HepG2 (cell line): Measurements from ENCODE around the gene AGT. TPM values are rescaled to one million over a fixed set of nuclear protein-coding genes. Genes with fewer than 3 reads are reported as not detected.
A peak's percentile ranks its signal among the peaks of the same experiment; 100 is the strongest.

ENCODE experiments used
- ATAC-seq: fragments of 200-7000 bp; cut with Tn5 transposase; 3 replicates; pipeline ENCODE4 v1.9.1; 2020; ENCODE audit warnings: mild to moderate bottlenecking, moderate library complexity
- BruUV-seq: library from RNA; stranded (reverse); fragments of 400-500 nt; replicated peaks from 2 replicates; lab custom pipeline; 2021; lab: Mats Ljungman, UMichigan
- CTCF ChIA-PET: fragments of 300-600 bp; formaldehyde crosslinking; extraction: SDS; loops from one replicate; lab custom pipeline; 2021; ENCODE audit warnings: low total read pairs, inconsistent platforms, low intra/inter-chr PET ratio; lab: Yijun Ruan, JAX
- POLR2A ChIA-PET: fragments of 350-600 bp; sonication (Branson Sonifier 250); formaldehyde crosslinking; loops from one replicate; lab custom pipeline; 2020; ENCODE audit warnings: antibody characterized with exemption, inconsistent platforms; lab: Yijun Ruan, JAX
- DNase-seq: peaks from one replicate; pipeline ENCODE4 v3.0.0-alpha.2; 2015; ENCODE audit warnings: low spot score
- FAIRE-seq: peaks from 3 replicates; lab custom pipeline; 2011; peaks lifted over from hg19 to GRCh38; lab: Jason Lieb, UNC
- H2AFZ ChIP-seq: one replicate; pipeline ENCODE4 v1.6.1; 2011; ENCODE audit warnings: low read length, inconsistent platforms
- H3K27ac ChIP-seq: fragments of 300-600 bp; 3 replicates; pipeline ENCODE4 v1.8.0; 2011; ENCODE audit warnings: mixed run types, mild to moderate bottlenecking, mixed read lengths, low read length, inconsistent platforms; ENCODE audit not compliant: insufficient read depth; ENCODE audit errors: extremely low read length
- H3K27me3 ChIP-seq, 2 experiments: fragments of 200-600 bp in 1 of 2; 2 replicates in 1 of 2; 3 replicates in 1 of 2; pipeline versions ENCODE4 v1.6.0 to v1.8.0; 2011; ENCODE audit warnings: low read length in 2 of 2, mild to moderate bottlenecking in 2 of 2, moderate library complexity in 2 of 2, inconsistent platforms in 1 of 2; ENCODE audit not compliant: insufficient read depth in 2 of 2, control insufficient read depth in 1 of 2
- H3K36me3 ChIP-seq, 2 experiments: fragments of 200-600 bp in 1 of 2; replicated peaks in 1 of 2; 2 replicates in 1 of 2; 3 replicates in 1 of 2; pipeline versions ENCODE4 v1.5.1 to v1.8.0; 2011; ENCODE audit warnings: low read length in 2 of 2, inconsistent platforms in 1 of 2; ENCODE audit not compliant: insufficient read depth in 2 of 2, control insufficient read depth in 1 of 2
- H3K4me1 ChIP-seq: 2 replicates; pipeline ENCODE4 v1.5.1; 2012; ENCODE audit warnings: low read length, inconsistent platforms; ENCODE audit not compliant: insufficient read depth
- H3K4me2 ChIP-seq: 2 replicates; pipeline ENCODE4 v1.6.0; 2011; ENCODE audit warnings: low read depth, low read length, inconsistent platforms
- H3K4me3 ChIP-seq, 3 experiments: fragments of 200-600 bp in 1 of 3; sonication (generic), shearing (Covaris generic) in 1 of 3; replicated peaks in 1 of 3; 2 replicates each; pipeline ENCODE4 v1.5.1; 2011 to 2016; ENCODE audit warnings: low read length in 3 of 3, inconsistent platforms in 2 of 3, low read depth in 2 of 3, mild to moderate bottlenecking in 2 of 3, control low read depth in 1 of 3, mixed read lengths in 1 of 3; ENCODE audit not compliant: insufficient read depth in 1 of 3
- H3K79me2 ChIP-seq: one replicate; pipeline ENCODE4 v1.6.1; 2011; ENCODE audit warnings: low read length, inconsistent platforms; ENCODE audit not compliant: insufficient read depth
- H3K9ac ChIP-seq: 2 replicates; pipeline ENCODE4 v1.6.0; 2011; ENCODE audit warnings: mild to moderate bottlenecking, low read depth, low read length, inconsistent platforms; ENCODE audit not compliant: insufficient read depth
- H3K9me3 ChIP-seq: 2 replicates; pipeline ENCODE4 v1.5.1; 2012; ENCODE audit warnings: mild to moderate bottlenecking, low read length
- H4K20me1 ChIP-seq: 2 replicates; pipeline ENCODE4 v1.6.0; 2011; ENCODE audit warnings: inconsistent platforms, mild to moderate bottlenecking, low read length, moderate library complexity; ENCODE audit not compliant: insufficient read depth
- DPF2 ChIP-seq: sonication (generic); formaldehyde crosslinking; IDR thresholded peaks from 2 replicates; pipeline ENCODE4 v1.4.0; 2020; ENCODE audit warnings: mild to moderate bottlenecking, low read depth, missing genetic modification reagents, borderline replicate concordance
- FOSL1 ChIP-seq: sonication (generic); formaldehyde crosslinking; IDR thresholded peaks from 2 replicates; pipeline ENCODE4 v1.9.0; 2021; ENCODE audit warnings: missing genetic modification reagents, borderline replicate concordance
- KDM2A ChIP-seq: sonication (generic); formaldehyde crosslinking; IDR thresholded peaks from 2 replicates; pipeline ENCODE4 v1.4.0; 2020; ENCODE audit warnings: low read depth, missing genetic modification reagents, borderline replicate concordance
- NKX3-1 ChIP-seq: sonication (generic); formaldehyde crosslinking; IDR thresholded peaks from 2 replicates; pipeline ENCODE4 v1.5.0; 2020; ENCODE audit warnings: missing genetic modification reagents
- RXRA ChIP-seq: sonication (generic); formaldehyde crosslinking; IDR thresholded peaks from 2 replicates; pipeline ENCODE4 v1.5.1; 2020; ENCODE audit warnings: missing genetic modification reagents
- TCF7 ChIP-seq: sonication (generic); IDR thresholded peaks from 2 replicates; pipeline ENCODE4 v1.6.1; 2016; ENCODE audit warnings: antibody characterized with exemption, low read depth
- TERF1 ChIP-seq: sonication (generic); formaldehyde crosslinking; IDR thresholded peaks from 2 replicates; pipeline ENCODE4 v1.8.0; 2022; ENCODE audit warnings: mild to moderate bottlenecking, missing genetic modification reagents, moderate library complexity
- ZBTB49 ChIP-seq: sonication (generic); formaldehyde crosslinking; IDR thresholded peaks from 2 replicates; pipeline ENCODE4 v1.4.0; 2020; ENCODE audit warnings: missing genetic modification reagents, borderline replicate concordance
- ZFP91 ChIP-seq: sonication (generic); formaldehyde crosslinking; IDR thresholded peaks from 2 replicates; pipeline ENCODE4 v1.9.0; 2022; ENCODE audit warnings: missing genetic modification reagents, mild to moderate bottlenecking, borderline replicate concordance
- ZFY ChIP-seq: sonication (generic); formaldehyde crosslinking; IDR thresholded peaks from 2 replicates; pipeline ENCODE4 v1.4.0; 2020; ENCODE audit warnings: missing genetic modification reagents
- ZNF431 ChIP-seq: sonication (generic); formaldehyde crosslinking; IDR thresholded peaks from 2 replicates; pipeline ENCODE4 v1.9.0; 2022; ENCODE audit warnings: missing genetic modification reagents, low read depth, mild to moderate bottlenecking, borderline replicate concordance
- WGBS: methylation state at CpG from one replicate; pipeline ENCODE4 v1.1.6; 2017; ENCODE audit warnings: low lambda C conversion rate; 5-methylcytosine and 5-hydroxymethylcytosine counted together
- in situ Hi-C: cut with HindIII; loops from 2 replicates; pipeline ENCODE4 v1.10.0; 2017; ENCODE audit warnings: low pct_unique_long_range_greater_than_20kb; ENCODE audit not compliant: extremely low pct_ligation_motif_present
- intact Hi-C: fragments of 100-400 bp; cut with micrococcal nuclease; formaldehyde crosslinking; loops from one replicate; pipeline ENCODE4 v1.10.0; 2022; ENCODE audit not compliant: unreplicated experiment
- polyA plus RNA-seq, 8 experiments: library from polyadenylated mRNA; depleted of rRNA in 3 of 8; stranded (reverse) in 7 of 8; unstranded in 1 of 8; fragments of >200 nt; fragmentation: Illumina TruSeq in 4 of 8; extraction: Trizol in 4 of 8; gene quantifications; 2 replicates each; pipeline versions ENCODE4 v1.2.1 to v1.2.3, GENCODE V29; 2011 to 2016; ENCODE audit warnings: low read depth in 4 of 8, missing spikeins in 1 of 8, mixed read lengths in 1 of 8; ENCODE audit not compliant: insufficient read depth in 1 of 8
- total RNA-seq, 5 experiments: library from RNA; depleted of rRNA; stranded (reverse); fragments of >200 nt; fragmentation: Illumina TruSeq; extraction: Trizol; gene quantifications; 2 replicates each; pipeline ENCODE4 v1.2.3, GENCODE V29; 2016; ENCODE audit warnings: low read depth in 1 of 5
- TF ChIP-seq, protein P1 (sequence below): IDR thresholded peaks from 2 replicates; pipeline ENCODE4 v1.6.1; 2012; ENCODE audit warnings: inconsistent platforms

The AGT gene
- total and polyA plus RNA-seq, 2 of the 13 experiments (the other 11 are each of a cell fraction or from before 2014, with no cell fraction given), result 892 to 2,071 TPM

- TF ChIP-seq ZBTB49 (CRISPR knock-in tag) (no peak), ZNF431 (CRISPR knock-in tag) (no peak), TCF7 (no peak)
These were observed 17.7 kb downstream of the AGT start (continued) for GRCh38 chr1:230696218-230696617.

DNA sequence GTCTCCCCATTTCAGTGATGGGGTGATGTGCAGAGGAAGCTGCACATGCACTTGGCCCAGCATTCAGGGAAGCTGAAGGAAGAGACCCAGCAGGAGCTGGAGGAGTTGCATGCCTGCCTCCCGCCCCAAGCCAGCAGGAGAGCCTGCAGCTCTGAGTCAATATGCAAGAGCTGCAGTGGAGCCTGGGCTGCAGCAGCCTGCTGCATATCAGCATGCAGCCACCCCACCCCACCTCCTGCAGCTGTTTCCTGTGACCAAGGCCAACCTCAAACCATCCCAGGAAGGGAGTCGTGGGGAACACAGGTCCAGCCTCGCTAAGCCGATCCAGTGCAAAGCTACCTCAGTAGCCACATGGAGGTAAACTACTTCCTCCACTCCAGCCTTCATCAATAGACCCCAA is 18.9 kb downstream of the AGT start:
- ChIA-PET POLR2A (interaction anchor here (1.2 kb wide), 1 partner anchor 8 kb away, joined by 4 read pairs; no protein-coding TSS in a partner anchor), CTCF (no interaction called here)
- H3K27ac ChIP-seq, result no peak overlapping the region
- intact Hi-C loops, result no loop called here
- H4K20me1 ChIP-seq, result no peaks in the 10 kb centered on the region
- H3K4me2 ChIP-seq, result no peak overlapping the region
- TF ChIP-seq TERF1 (CRISPR knock-in tag) (no peak), ZFP91 (CRISPR knock-in tag) (no peak), KDM2A (CRISPR knock-in tag) (peak; percentile 36; the same call in 1 of the 2 replicates), DPF2 (CRISPR knock-in tag) (no peak), RXRA (CRISPR knock-in tag) (no peak), ZFY (CRISPR knock-in tag) (no peak), FOSL1 (CRISPR knock-in tag) (no peak), NKX3-1 (no peak)
- TF ChIP-seq, protein P1, sequence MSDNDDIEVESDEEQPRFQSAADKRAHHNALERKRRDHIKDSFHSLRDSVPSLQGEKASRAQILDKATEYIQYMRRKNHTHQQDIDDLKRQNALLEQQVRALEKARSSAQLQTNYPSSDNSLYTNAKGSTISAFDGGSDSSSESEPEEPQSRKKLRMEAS, result no peak
- H2AFZ ChIP-seq, result no peak overlapping the region
- no peaks in the 10 kb centered on the region for H3K27me3 ChIP-seq
- no peak for DNase-seq
- no peaks in the 10 kb centered on the region for H3K9me3 ChIP-seq
- ATAC-seq, result peak; percentile 4; the same call in 1 of the 3 replicates
- FAIRE-seq, result no peak
- BruUV-seq, result no TSS peak
- H3K36me3 ChIP-seq, result peaks cover 8 to 38% of the 10 kb centered on the region in 2 experiments; a peak in 4 of 5 replicates
- no peak overlapping the region for H3K4me3 ChIP-seq
- in situ Hi-C loops, result no loop called here
- peaks cover 20% of the 10 kb centered on the region for H3K4me1 ChIP-seq
- no peaks in the 10 kb centered on the region for H3K79me2 ChIP-seq
- no peak overlapping the region for H3K9ac ChIP-seq
- 85% methylated on average over 4 of the region's 4 CpGs for WGBS
